ENCODE results near the gene SLC30A3.

- TF ChIP-seq SIN3A (IDR thresholded peaks at IDR 0.05; ENCODE audit: borderline replicate concordance, insufficient read depth, low read length) (no peak), FOXP2 (optimal IDR thresholded peaks at IDR 0.05; ENCODE audit: borderline replicate concordance, extremely low read depth, extremely low read length, insufficient read depth) (no peak), POLR2AphosphoS5 (IDR thresholded peaks at IDR 0.05; ENCODE audit: low read depth, low read length) (no peak), REST (IDR thresholded peaks at IDR 0.05; ENCODE audit: insufficient read depth in 1 of 2, low read depth in 2 of 2, low read length in 2 of 2) (no peak)
Observed at GRCh38 chr2:27247893-27248292, 15.0 kb downstream of the SLC30A3 start.

Data from PFSK-1 (cell line).